ENCODE results near the gene PALM2AKAP2. TPM values are rescaled to one million over a fixed set of nuclear protein-coding genes. Genes with fewer than 3 reads are reported as not detected.

Gene PALM2AKAP2
- total RNA-seq, 1 donor from 2014 or later: not detected

- ATAC-seq (ENCODE audit: low read depth) (no peak), DNase-seq (no peak)
- Mint-ChIP-seq H3K4me1 (no peaks in the 10 kb centered on the region), H3K4me3 (no peak overlapping the region), H3K27me3 (peaks cover 18% of the 10 kb centered on the region), H3K27ac (no peak overlapping the region), H3K36me3 (ENCODE audit: low read depth) (no peaks in the 10 kb centered on the region), H3K9me3 (peaks cover 4% of the 10 kb centered on the region)
- ChIA-PET POLR2A (no interaction called here), CTCF (no interaction called here)
- TF ChIP-seq, protein P1, sequence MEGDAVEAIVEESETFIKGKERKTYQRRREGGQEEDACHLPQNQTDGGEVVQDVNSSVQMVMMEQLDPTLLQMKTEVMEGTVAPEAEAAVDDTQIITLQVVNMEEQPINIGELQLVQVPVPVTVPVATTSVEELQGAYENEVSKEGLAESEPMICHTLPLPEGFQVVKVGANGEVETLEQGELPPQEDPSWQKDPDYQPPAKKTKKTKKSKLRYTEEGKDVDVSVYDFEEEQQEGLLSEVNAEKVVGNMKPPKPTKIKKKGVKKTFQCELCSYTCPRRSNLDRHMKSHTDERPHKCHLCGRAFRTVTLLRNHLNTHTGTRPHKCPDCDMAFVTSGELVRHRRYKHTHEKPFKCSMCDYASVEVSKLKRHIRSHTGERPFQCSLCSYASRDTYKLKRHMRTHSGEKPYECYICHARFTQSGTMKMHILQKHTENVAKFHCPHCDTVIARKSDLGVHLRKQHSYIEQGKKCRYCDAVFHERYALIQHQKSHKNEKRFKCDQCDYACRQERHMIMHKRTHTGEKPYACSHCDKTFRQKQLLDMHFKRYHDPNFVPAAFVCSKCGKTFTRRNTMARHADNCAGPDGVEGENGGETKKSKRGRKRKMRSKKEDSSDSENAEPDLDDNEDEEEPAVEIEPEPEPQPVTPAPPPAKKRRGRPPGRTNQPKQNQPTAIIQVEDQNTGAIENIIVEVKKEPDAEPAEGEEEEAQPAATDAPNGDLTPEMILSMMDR (IDR thresholded peaks at IDR 0.05): no peak
- intact Hi-C loops (cut with micrococcal nuclease): no loop called here
Observed at GRCh38 chr9:109806506-109807115, 26.6 kb downstream of the PALM2AKAP2 start.

GRCh38 chr9:109811876-109812275, 31.9 kb downstream of the PALM2AKAP2 start:
- POLR2A ChIA-PET: no interaction called here
- CTCF ChIA-PET: no interaction called here
- TF ChIP-seq, protein P1 (IDR thresholded peaks at IDR 0.05): no peak
- Mint-ChIP-seq H3K27ac (no peak overlapping the region), H3K36me3 (ENCODE audit: low read depth) (no peaks in the 10 kb centered on the region), H3K9me3 (peaks cover 4% of the 10 kb centered on the region), H3K4me1 (no peaks in the 10 kb centered on the region), H3K27me3 (peaks cover 17% of the 10 kb centered on the region), H3K4me3 (no peak overlapping the region)
- intact Hi-C loops (cut with micrococcal nuclease): no loop called here
- DNase-seq (no peak), ATAC-seq (ENCODE audit: low read depth) (no peak)

GRCh38 chr9:109812331-109812730, 32.3 kb downstream of the PALM2AKAP2 start:
- CTCF ChIA-PET: no interaction called here
- intact Hi-C loops (cut with micrococcal nuclease): no loop called here
- peaks cover 17% of the 10 kb centered on the region for H3K27me3 Mint-ChIP-seq
- ATAC-seq (ENCODE audit: low read depth) (no peak), DNase-seq (no peak)
- no peak overlapping the region for H3K27ac Mint-ChIP-seq
- H3K4me1 Mint-ChIP-seq: no peaks in the 10 kb centered on the region
- no peaks in the 10 kb centered on the region for H3K36me3 Mint-ChIP-seq (ENCODE audit: low read depth)
- H3K4me3 Mint-ChIP-seq: no peak overlapping the region
- POLR2A ChIA-PET: no interaction called here
- TF ChIP-seq, protein P1 (IDR thresholded peaks at IDR 0.05): no peak
- peaks cover 4% of the 10 kb centered on the region for H3K9me3 Mint-ChIP-seq

- DNase-seq: no peak
- no peak for ATAC-seq (ENCODE audit: low read depth)
- Mint-ChIP-seq H3K36me3 (ENCODE audit: low read depth) (no peaks in the 10 kb centered on the region), H3K27me3 (peaks cover 20% of the 10 kb centered on the region), H3K4me3 (no peak overlapping the region), H3K4me1 (no peaks in the 10 kb centered on the region), H3K27ac (no peak overlapping the region), H3K9me3 (peaks cover 4% of the 10 kb centered on the region)
- ChIA-PET POLR2A (no interaction called here), CTCF (no interaction called here)
- TF ChIP-seq, protein P1 (IDR thresholded peaks at IDR 0.05): no peak
- intact Hi-C loops (cut with micrococcal nuclease): no loop called here
Observed at GRCh38 chr9:109812818-109813281, 32.9 kb downstream of the PALM2AKAP2 start.

GRCh38 chr9:109813303-109813702, 33.3 kb downstream of the PALM2AKAP2 start:
- Mint-ChIP-seq H3K4me1 (no peaks in the 10 kb centered on the region), H3K4me3 (no peak overlapping the region), H3K9me3 (no peaks in the 10 kb centered on the region), H3K27me3 (peaks cover 19% of the 10 kb centered on the region), H3K27ac (no peak overlapping the region), H3K36me3 (ENCODE audit: low read depth) (no peaks in the 10 kb centered on the region)
- POLR2A ChIA-PET: no interaction called here
- intact Hi-C loops (cut with micrococcal nuclease): no loop called here
- ATAC-seq (ENCODE audit: low read depth): no peak
- TF ChIP-seq, protein P1 (IDR thresholded peaks at IDR 0.05): no peak
- no peak for DNase-seq
- CTCF ChIA-PET: no interaction called here
